ENCODE results near the gene KIF26B. TPM values are rescaled to one million over a fixed set of nuclear protein-coding genes. Genes with fewer than 3 reads are reported as not detected.

KIF26B gene
- total and polyA plus RNA-seq, 8 donors, result 0.15 to 3.2 (median 0.89) TPM; not detected in 1

DNA sequence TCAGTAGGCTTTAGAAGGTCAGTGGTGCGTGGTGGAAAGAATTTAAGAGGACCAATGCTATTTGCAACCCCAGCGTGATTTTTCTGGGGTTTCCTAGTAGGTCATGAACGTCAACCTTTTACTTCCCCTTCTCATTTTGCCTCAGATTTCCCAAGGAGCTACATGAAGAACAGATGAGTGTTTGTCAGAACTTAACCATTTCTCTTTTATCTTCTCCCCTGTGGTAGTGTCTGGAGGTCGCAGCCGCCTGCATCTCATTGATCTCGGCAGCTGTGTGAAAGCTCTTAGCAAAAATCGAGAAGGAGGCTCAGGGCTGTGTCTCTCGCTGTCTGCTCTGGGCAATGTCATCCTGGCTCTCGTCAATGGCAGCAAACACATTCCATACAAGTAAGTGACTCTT, 491.1 kb downstream of the KIF26B start:
- H3K36me3 ChIP-seq, result no peaks in the 10 kb centered on the region
- WGBS, 5 donors, result 73 to 90% (median 77%) methylated on average over 9 of the region's 9 CpGs
- intact Hi-C loops (cut with DNase I; ENCODE audit: low total_unique reads), result no loop called here
- H3K4me3 ChIP-seq, result no peak overlapping the region
- DNase-seq, result no peak
- no peaks in the 10 kb centered on the region for H3K4me1 ChIP-seq
- H3K27me3 ChIP-seq, result no peaks in the 10 kb centered on the region
- no peak overlapping the region for H3K27ac ChIP-seq
- no peak for TF ChIP-seq POLR2A (IDR thresholded peaks at IDR 0.05)
- no peak for TF ChIP-seq POLR2AphosphoS5 (IDR thresholded peaks at IDR 0.05)
- TF ChIP-seq, protein P1, sequence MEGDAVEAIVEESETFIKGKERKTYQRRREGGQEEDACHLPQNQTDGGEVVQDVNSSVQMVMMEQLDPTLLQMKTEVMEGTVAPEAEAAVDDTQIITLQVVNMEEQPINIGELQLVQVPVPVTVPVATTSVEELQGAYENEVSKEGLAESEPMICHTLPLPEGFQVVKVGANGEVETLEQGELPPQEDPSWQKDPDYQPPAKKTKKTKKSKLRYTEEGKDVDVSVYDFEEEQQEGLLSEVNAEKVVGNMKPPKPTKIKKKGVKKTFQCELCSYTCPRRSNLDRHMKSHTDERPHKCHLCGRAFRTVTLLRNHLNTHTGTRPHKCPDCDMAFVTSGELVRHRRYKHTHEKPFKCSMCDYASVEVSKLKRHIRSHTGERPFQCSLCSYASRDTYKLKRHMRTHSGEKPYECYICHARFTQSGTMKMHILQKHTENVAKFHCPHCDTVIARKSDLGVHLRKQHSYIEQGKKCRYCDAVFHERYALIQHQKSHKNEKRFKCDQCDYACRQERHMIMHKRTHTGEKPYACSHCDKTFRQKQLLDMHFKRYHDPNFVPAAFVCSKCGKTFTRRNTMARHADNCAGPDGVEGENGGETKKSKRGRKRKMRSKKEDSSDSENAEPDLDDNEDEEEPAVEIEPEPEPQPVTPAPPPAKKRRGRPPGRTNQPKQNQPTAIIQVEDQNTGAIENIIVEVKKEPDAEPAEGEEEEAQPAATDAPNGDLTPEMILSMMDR (IDR thresholded peaks at IDR 0.05), result no peak
- no peak for TF ChIP-seq EP300 (IDR thresholded peaks at IDR 0.05)
- H3K9me3 ChIP-seq, result peaks cover 0 to 18% (median 12%) of the 10 kb centered on the region in 4 donors

DNA sequence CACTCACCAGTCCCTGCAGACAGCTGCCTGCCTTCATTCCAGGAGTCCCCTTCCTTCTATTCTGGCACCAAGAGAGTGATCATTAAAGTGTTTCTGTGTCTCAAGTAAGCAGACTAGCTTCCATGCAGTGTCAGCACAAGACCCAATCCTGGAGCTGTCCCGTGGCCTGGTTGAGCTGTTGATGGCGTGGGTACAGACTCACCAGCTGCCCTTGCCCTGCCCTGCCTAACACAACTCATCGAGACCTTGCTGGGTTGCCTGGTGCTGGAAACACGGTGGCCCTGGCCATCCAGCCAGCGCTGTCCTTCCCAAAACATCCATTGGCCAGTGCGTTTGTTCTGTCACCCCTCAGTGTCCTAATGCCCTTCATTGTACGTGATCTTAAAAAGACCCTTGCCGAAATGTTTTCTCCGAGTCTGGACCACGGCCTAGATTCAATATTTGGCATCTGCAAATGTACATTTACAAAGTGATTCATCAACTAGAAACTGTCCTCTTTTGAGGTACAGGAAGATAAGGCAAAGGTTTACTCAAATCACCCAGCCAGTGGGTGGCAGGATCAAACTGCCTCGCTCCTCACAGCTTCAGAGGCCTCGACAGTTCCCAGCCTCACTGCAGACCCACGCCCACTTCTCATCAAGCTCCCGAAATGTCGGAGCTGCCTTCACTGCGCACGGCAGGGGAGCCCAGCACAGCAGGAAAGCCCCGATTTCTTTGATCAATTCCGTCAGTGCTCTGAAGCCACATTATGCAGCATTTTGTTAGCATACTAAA, 494.2 kb downstream of the KIF26B start:
- Histone ChIP-seq H3K27me3 (no peaks in the 10 kb centered on the region), H3K4me3 (no peak overlapping the region), H3K36me3 (no peaks in the 10 kb centered on the region), H3K4me1 (no peaks in the 10 kb centered on the region), H3K9me3 (no peaks in the 10 kb centered on the region), H3K27ac (no peak overlapping the region)
- 70 to 81% (median 76%) methylated on average over 19 of the region's 19 CpGs for WGBS, 5 donors
- DNase-seq, result no peak
- intact Hi-C loops (cut with DNase I; ENCODE audit: low total_unique reads), result no loop called here
- TF ChIP-seq, protein P1 (IDR thresholded peaks at IDR 0.05), result no peak
- TF ChIP-seq POLR2AphosphoS5 (IDR thresholded peaks at IDR 0.05) (no peak), POLR2A (IDR thresholded peaks at IDR 0.05) (no peak), EP300 (IDR thresholded peaks at IDR 0.05) (no peak)

DNA sequence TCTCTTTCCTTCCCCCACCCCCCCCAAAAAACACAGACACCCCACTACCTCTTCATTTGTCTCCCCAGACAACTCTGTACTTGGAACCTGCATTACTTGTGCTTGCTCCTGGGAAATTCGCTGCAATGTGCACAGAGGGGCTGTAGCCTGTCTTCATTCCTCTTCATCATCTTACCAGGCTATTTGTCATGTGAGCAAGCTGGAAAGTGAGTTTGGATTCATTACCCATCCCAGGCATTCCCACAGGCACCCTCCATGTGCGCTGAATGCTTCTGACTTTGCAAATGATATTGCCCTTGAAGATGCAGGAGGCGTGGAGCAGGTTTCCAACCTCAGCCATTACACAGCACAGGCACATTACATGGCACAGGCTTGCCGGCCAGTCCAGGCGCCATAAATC, 494.9 kb downstream of the KIF26B start:
- H3K9me3 ChIP-seq, result no peaks in the 10 kb centered on the region
- DNase-seq, result no peak
- no peaks in the 10 kb centered on the region for H3K36me3 ChIP-seq
- no peaks in the 10 kb centered on the region for H3K4me1 ChIP-seq
- H3K27ac ChIP-seq, result no peak overlapping the region
- WGBS, 5 donors, result 86 to 96% (median 92%) methylated on average over 5 of the region's 5 CpGs
- TF ChIP-seq POLR2A (IDR thresholded peaks at IDR 0.05), result no peak
- TF ChIP-seq, protein P1 (IDR thresholded peaks at IDR 0.05), result no peak
- no peak for TF ChIP-seq EP300 (IDR thresholded peaks at IDR 0.05)
- no peak for TF ChIP-seq POLR2AphosphoS5 (IDR thresholded peaks at IDR 0.05)
- H3K27me3 ChIP-seq, result no peaks in the 10 kb centered on the region
- intact Hi-C loops (cut with DNase I; ENCODE audit: low total_unique reads), result no loop called here
- no peak overlapping the region for H3K4me3 ChIP-seq

DNA sequence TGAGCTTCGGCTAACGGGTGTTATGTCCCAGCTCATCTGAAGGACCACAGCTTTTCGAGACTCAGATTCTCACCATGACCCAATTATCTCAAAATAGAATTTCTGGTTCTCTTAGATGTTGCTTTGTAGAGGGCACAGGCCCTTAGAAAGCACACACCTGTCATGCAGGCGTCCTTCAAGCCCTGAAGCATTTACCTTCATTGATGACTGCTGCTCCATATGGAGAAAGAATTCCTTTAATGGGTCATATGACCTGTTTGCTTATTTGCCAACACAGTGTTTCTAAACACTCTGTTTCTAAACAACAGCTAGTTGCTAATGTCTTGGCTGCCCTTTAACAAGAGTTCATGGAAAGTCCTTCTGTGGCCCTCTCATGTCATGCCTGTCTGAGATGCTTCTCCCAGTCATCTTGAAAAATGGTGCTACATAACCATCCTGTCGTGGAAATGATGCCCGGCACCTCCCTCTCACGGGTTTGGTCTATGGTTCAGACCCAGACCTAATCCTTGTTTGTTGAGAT, 495.7 kb downstream of the KIF26B start:
- WGBS, 5 donors, result 82 to 95% (median 87%) methylated on average over 7 of the region's 7 CpGs
- intact Hi-C loops (cut with DNase I; ENCODE audit: low total_unique reads), result no loop called here

More for the DNA sequence above, 495.7 kb downstream of the KIF26B start:
- H3K36me3 ChIP-seq, result no peaks in the 10 kb centered on the region
- no peak for DNase-seq
- H3K4me3 ChIP-seq, result no peak overlapping the region
- H3K9me3 ChIP-seq, result no peaks in the 10 kb centered on the region
- no peak for TF ChIP-seq POLR2AphosphoS5 (IDR thresholded peaks at IDR 0.05)
- TF ChIP-seq, protein P1 (IDR thresholded peaks at IDR 0.05), result no peak
- TF ChIP-seq POLR2A (IDR thresholded peaks at IDR 0.05), result no peak
- no peak for TF ChIP-seq EP300 (IDR thresholded peaks at IDR 0.05)
- no peak overlapping the region for H3K27ac ChIP-seq
- no peaks in the 10 kb centered on the region for H3K27me3 ChIP-seq
- no peaks in the 10 kb centered on the region for H3K4me1 ChIP-seq

Data from stomach (tissue), 9 donors.